Left hindlimb (tissue), 1 donor: ENCODE data around the gene PHACTR4.
A peak's percentile ranks its signal among the peaks of the same experiment; 100 is the strongest.
"Not testable (repeated sequence)": the region's sequence is repeated elsewhere in the genome, so short reads cannot be mapped to it uniquely, and the experiment has no call there.

ENCODE experiments used
- DNase-seq: peaks from one replicate; pipeline ENCODE4 v3.0.0-alpha.2; 2018

The PHACTR4 gene

DNA sequence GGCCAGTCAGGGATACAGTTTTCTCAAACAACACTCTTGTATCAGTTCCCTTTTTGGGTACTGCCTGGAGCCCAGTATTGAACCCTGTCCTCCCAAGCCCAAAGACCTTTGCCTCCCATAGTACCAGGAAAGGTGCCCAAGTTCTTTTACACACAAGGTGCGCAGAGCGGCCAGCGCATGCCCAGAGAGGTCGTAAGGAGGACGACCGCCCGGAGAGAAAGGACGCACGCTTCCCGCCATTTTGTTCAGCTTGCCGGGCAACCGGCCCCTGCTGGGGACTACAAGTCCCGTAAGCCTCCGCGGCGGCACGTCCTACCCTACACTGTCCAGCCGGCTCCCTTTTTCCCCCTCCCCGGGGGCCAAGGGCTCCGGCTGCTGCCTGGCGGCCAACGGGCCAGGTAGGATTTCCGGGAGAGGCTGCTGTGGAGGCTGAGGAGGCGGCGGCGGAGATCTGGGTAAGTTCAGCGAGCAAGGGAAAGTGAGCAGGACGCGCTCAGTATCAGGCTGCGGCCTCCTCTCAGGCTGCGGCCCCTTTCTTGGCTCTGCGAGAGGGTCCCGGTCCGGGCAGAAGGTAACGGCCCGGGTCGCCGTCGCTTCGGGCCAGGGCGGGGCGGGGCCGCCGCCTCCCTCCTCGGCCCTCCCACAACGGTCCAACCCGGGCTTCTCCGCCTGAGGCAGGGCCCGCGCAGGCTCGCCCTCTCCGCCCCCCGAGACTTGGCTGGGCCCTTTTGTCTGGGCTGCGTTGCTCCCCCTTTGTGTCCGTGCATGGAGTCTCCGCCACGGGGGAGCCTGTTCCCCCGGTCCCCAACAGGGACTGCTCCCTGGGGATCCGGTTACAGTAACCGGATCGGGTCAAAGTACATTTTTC is at the start of gene PHACTR4:
Gene PHACTR4 (plus strand): TSS at position 370 of the 868 bp plus-strand sequence. CDS start 37,708 bp downstream, outside the sequence.
- DNase-seq: peak; percentile 95

DNA sequence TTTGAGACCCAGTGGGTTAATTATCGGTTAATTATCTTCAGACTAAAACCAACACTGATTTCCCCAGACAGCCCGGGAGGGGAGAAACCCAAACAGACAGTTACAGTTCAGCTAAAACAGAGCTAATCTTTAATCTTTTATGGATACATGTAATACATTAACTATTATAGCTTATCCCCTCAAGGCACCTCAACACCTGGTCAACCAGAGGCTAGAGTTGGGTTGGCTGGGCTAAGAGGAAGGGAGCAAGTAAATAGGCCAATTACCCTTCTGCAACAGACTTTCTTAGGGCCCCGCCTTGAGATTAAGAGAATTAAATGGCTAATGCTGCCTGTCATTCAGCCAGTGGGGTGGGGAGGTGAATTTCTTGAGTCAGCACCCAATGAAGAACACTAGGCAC is 47.3 kb upstream of the PHACTR4 start:
- DNase-seq: no peak

DNA sequence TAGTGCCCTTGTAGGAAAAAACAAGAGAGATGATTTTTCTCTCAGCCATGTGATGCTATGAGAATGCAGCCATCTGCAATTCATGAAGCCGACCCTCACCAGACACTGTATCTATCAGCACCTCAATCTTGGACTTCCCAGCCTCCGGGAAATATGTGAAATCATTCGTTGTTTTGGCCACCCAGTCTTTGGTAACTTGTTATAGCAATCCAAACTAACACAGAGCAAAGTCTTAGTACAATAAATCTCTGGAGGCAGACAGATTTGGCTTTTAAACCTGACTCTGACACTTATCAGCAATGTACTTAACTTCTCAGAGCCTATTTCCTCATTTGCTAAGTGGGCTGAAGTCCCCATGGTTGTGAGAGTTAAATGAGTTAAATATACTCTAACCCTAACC is 45.8 kb upstream of the PHACTR4 start:
- no peak for DNase-seq

- DNase-seq: no peak
Measured at GRCh38 chr1:28326515-28326914, 43.0 kb upstream of the PHACTR4 start.

DNA sequence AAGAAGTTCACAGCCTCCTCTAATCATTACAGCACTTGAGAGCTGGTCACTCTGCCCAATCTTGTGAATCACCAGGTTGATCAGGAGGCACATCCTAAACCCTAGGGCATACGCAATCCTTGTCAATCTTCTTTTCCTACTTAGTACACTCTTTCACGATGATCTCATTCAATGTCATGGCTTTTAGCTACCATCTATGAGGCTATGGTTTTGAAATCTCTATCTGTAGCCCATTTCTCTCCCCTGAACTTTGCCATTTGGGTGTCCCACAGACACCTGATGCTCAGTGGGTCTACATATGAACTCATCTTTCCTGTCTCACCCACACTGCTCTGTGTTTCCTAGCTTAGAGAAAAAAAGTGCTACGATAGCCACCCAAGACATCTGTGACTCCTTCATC is 42.6 kb upstream of the PHACTR4 start:
- no peak for DNase-seq

GRCh38 chr1:28327431-28327830 is 42.1 kb upstream of the PHACTR4 start:
- not testable (repeated sequence) for DNase-seq

- DNase-seq: no peak
Measured at GRCh38 chr1:28328228-28328648, 41.3 kb upstream of the PHACTR4 start.

DNA sequence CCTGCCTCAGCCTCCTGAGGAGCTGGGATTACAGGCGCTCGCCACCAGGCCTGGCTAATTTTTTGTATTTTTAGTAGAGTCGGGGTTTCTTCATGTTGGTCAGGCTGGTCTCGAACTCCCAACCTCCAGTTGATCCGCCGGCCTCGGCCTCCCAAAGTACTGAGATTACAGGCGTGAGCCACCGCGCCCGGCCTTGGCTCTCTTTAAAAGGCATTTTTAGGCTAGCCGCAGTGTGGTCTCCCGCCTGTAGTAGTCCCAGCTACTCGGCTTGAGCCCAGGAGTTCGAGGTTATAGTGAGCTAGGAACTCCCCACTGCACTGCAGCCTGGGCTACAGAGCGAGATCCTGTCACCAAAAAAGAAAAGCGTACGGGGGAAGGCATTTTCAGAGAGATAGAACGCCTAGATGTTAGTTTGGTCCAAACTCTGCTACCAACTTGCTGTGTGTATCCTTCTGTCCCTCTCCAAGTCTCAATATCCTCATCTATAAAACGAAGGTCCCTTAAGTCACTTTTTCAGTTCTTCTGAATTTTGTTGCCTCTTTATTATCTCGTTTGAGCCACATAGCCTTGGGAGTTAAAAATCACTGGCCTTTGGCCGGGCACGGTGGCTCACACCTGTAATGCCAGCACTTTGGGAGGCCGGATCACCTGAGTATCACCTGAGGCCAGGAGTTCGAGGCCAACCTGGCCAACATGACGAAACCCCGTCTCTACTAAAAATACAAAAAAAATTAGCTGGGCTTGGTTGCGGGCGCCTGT is 40.0 kb upstream of the PHACTR4 start:
- peak; percentile 39 for DNase-seq

- DNase-seq: no peak
Measured at GRCh38 chr1:28338897-28339296, 30.6 kb upstream of the PHACTR4 start.

GRCh38 chr1:28339551-28339950 is 30.0 kb upstream of the PHACTR4 start:
- DNase-seq: no peak

- no peak for DNase-seq
Measured at GRCh38 chr1:28340221-28340974, 29.1 kb upstream of the PHACTR4 start.

DNA sequence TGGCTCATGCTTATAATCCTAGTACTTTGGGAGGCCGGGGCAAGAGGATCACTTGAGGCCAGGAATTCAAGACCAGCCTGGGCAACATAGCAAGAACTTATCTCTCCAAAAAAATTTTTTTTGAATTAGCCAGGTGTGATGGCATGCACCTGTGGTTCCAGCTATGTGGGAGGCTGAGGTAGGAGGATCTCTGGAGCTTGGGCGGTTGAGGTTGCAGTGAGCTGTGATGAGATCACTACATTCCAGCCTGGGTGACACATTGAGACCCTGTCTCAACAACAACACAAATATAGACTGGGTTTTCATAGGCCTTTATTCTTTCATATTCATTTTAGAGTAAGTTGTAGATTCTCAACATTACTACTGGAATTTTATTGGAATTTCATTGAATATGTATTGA is 27.9 kb upstream of the PHACTR4 start:
- DNase-seq: no peak

DNA sequence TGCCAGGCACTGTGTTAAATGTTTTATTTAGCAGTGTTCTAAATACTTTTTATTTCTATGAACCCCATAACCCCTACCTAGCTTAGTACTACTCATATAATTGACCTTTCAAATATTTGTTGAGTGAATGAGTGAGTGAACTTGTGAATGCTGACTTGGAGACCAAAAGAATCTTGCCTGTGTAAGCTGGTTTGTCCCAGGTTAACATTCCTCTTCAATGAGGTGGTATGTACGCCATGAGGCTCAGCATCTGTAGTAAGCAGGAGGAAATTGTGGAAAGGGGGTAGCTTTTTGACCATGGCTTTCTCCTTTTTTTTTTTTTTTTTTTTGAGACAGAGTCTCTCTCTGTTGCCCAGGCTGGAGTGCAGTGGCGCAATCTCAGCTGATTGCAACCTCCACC is 26.1 kb upstream of the PHACTR4 start:
- no peak for DNase-seq

- DNase-seq: not testable (repeated sequence)
Measured at GRCh38 chr1:28353248-28353810, 16.2 kb upstream of the PHACTR4 start.

GRCh38 chr1:28354121-28354520 is 15.4 kb upstream of the PHACTR4 start:
- no peak for DNase-seq

DNA sequence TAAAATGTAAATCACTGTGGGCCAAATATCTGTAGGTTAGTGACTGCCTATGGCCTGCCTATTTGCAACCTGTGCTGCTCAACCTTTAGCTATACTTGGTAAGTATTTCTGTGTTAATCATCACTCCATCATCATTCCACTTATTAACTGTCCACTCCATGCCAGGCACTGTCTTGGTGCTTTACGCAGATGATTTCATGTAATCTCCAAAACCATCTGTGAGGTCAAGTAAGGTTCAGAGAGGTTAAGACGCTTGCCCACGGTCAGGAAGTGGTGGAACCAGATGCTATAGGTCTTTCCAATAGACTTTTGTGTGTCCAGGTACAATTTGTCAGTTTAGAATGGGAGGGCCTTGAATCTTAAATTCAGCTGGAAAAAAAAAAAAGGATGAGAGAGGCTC is 10.8 kb upstream of the PHACTR4 start:
- no peak for DNase-seq

DNA sequence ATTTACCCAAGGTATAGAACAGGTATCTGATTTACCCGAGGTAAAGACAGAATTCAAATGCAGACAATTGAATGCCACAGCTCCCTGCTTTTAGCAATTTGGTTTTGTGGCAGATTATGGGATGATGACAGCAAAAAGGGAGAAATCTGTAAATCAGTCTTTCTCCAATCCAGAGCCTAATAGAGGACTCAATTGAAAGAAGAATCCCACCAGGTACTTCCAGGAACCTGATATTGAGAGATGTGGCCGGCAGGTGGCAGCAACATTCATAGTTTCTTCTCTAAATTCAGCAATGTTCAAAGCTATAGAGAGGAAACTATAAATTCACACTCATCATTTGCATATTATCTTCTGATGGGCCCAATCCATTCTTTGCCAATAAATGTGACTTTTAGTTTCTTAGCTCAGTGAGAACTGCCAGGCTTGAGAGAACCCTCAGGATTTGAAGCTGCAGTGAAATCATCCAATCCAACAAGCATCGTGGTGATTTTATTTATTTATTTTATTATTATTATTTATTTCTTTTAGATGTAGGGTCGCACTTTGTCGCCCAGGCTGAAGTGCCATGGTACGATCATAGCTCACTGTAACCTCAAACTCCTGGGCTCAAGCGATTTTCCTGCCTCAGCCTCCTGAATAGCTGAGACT is 9.8 kb upstream of the PHACTR4 start:
- DNase-seq: peak; percentile 48

- DNase-seq: no peak
Measured at GRCh38 chr1:28364888-28365287, 4.7 kb upstream of the PHACTR4 start.

DNA sequence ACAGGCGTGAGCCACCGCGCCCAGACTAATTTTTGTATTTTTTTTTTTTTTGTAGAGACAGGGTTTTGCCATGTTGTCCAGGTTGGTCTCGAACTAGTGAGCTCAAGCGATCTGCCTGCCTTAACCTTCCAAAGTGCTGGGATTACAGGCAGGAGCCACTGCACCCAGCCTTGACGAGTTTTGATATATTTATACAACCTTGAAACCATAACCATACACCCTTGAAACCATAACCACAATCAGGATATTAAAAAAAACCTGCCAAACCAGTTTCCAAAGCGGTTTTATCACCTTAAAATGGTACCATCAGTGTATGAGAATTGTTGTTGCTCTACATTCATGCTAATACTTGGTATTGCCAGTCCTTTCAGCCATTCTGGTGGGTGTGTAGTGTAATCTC is 3.7 kb upstream of the PHACTR4 start:
- DNase-seq: no peak

GRCh38 chr1:28368608-28369007 is 932 bp upstream of the PHACTR4 start:
- not testable (repeated sequence) for DNase-seq

DNA sequence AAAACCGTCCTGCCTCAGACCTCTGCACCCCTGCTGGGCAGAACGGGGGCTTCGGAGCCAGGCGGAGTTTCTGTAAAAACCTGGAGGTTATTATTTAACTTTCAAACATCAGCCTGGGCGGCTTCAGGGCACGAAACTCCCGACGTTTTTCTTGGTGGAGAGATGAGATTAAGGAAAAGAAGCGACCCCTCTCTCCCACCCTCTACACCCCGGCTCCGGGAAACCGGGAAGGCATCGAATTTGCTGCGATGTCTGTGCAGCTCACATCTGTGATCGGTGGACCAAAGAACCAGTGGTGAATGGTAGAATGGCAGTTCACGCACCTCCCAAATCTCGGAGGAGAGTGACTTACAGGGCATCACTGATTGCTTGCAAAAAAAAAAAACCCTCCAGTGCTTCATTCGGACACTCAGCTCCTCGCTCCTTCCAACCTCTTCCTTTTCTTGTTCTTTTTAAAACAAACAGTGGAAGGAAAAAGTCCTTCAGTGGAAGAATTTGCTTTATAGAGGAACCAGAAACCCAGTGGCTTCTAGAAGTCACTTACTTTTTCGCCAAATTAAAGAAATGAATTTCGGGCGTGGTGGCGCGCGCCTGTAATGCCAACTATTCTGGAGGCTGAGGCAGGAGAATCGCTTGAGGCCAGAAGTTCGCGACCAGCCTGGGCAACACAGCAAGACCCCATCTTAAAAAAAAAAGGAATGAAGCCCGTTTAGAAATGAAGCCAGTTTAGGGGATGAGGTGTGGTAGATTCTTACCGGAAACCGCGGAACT is 884 bp downstream of the PHACTR4 start:
- DNase-seq: no peak

DNA sequence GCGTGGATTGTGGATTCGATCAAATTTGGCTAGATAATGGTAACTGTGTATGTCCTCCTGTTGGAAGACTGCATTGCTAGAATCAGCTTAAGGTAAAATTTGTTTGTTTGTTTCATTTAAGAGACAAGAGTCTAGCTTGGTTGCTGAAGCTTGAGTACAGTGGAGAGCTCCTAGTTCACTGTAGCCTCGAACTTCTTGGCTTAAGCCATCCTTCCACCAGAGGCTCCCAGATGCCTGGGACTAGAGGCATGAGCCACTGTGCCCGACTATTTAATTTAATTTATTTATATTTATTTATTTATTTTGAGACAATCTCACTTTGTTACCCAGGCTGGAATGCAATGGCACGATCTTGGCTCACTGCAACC is 1.5 kb downstream of the PHACTR4 start:
- no peak for DNase-seq
